Adrenal gland (tissue), 12 donors: Measurements from ENCODE around the gene DEDD2. TPM values are rescaled to one million over a fixed set of nuclear protein-coding genes. Genes with fewer than 3 reads are reported as not detected.

Source experiments
- DNase-seq, 7 donors: peaks; one replicate each; pipeline ENCODE4 v3.0.0-alpha.2; 2019 to 2020
- H3K27ac ChIP-seq, 5 donors: fragments of 200-600 bp; sonication (generic) in 4 of 5; 1 replicate in 3 of 5; 2 replicates in 2 of 5; pipeline versions ENCODE4 v1.5.1 to v1.8.0; 2016 to 2020; ENCODE audit warnings: mild to moderate bottlenecking in 1 of 5
- H3K27me3 ChIP-seq: fragments of 200-600 bp; 2 replicates; pipeline ENCODE4 v1.8.0; 2021
- H3K36me3 ChIP-seq, 2 donors: fragments of 200-600 bp; replicated peaks in 1 of 2; 1 replicate in 1 of 2; 2 replicates in 1 of 2; pipeline versions ENCODE4 v1.5.1 to v1.8.0; 2018 to 2022
- H3K4me1 ChIP-seq, 2 donors: fragments of 200-600 bp; replicated peaks in 1 of 2; 1 replicate in 1 of 2; 2 replicates in 1 of 2; pipeline versions ENCODE4 v1.5.1 to v1.8.0; 2018 to 2021
- H3K4me3 ChIP-seq, 4 donors: fragments of 200-600 bp; sonication (generic) in 3 of 4; one replicate each; pipeline ENCODE4 v1.5.1; 2016 to 2018
- H3K9me3 ChIP-seq, 3 donors: fragments of 200-600 bp; sonication (generic) in 1 of 3; replicated peaks in 1 of 3; 1 replicate in 2 of 3; 2 replicates in 1 of 3; pipeline versions ENCODE4 v1.5.1 to v1.8.0; 2016 to 2021
- POLR2A ChIP-seq, 2 donors: fragments of 450-650 bp; IDR thresholded peaks; one replicate each; pipeline ENCODE4 v1.6.1; 2017; ENCODE audit warnings: antibody characterized with exemption in 2 of 2, mild to moderate bottlenecking in 2 of 2, moderate library complexity in 1 of 2
- WGBS, 4 donors: extraction: QIAGEN DNeasy Blood & Tissue Kit in 2 of 4; methylation state at CpG; one replicate each; pipeline versions ENCODE4 v1.1.5 to v1.1.7; 2013 to 2017; 5-methylcytosine and 5-hydroxymethylcytosine counted together
- intact Hi-C, 2 donors: fragments of 100-400 bp; cut with DNase I; formaldehyde crosslinking; loops; one replicate each; pipeline versions ENCODE4 v1.14.1 to v1.15.0; 2022 to 2023
- polyA plus RNA-seq, 3 donors: library from polyadenylated mRNA; stranded (reverse); fragments of 200-250 nt in 2 of 3; fragments of 350-450 nt in 1 of 3; fragmentation: Illumina TruSeq in 1 of 3; extraction: RNeasy Lipid Tissue Mini Kit (QIAGEN cat#74804) in 1 of 3; gene quantifications; one replicate each; pipeline ENCODE4 v1.2.3, GENCODE V29; 2013 to 2014
- total RNA-seq, 9 donors: library from RNA; depleted of rRNA in 4 of 9; stranded (reverse); fragments of >200 nt in 4 of 9; fragments of 120-200 nt in 1 of 9; fragmentation: NEBNext Ultra II Directional in 1 of 9; extraction: Animal tissue kit (Norgen Biotek cat#: 25700) in 1 of 9; gene quantifications; one replicate each; pipeline versions ENCODE4 v1.1.0 to v1.2.4, GENCODE V29; 2013 to 2023
- TF ChIP-seq, protein P1 (sequence below), 6 experiments: fragments of 450-650 bp in 4 of 6; fragments of 200-600 bp in 2 of 6; sonication (generic) in 1 of 6; IDR thresholded peaks; 1 replicate in 5 of 6; 2 replicates in 1 of 6; pipeline versions ENCODE4 v1.5.1 to v1.8.0; 2016 to 2021; ENCODE audit warnings: antibody characterized with exemption in 6 of 6, mild to moderate bottlenecking in 2 of 6, moderate library complexity in 1 of 6
- donor health status: healthy with polysubstance abuse.
- donor health status: Bipolar disorder and iron deficiency.
- donor health status: DM: yes; HTN: yes; CAD: no.
- donor health status: DM: no; HTN: no; CAD: no.
- donor health status: DM: no; HTN: no; CAD: no.
- donor health status: DM: yes; HTN: yes; CAD: no.

DEDD2 gene
- total and polyA plus RNA-seq, 12 donors: 26.0 to 54.8 (median 31.5) TPM

DNA sequence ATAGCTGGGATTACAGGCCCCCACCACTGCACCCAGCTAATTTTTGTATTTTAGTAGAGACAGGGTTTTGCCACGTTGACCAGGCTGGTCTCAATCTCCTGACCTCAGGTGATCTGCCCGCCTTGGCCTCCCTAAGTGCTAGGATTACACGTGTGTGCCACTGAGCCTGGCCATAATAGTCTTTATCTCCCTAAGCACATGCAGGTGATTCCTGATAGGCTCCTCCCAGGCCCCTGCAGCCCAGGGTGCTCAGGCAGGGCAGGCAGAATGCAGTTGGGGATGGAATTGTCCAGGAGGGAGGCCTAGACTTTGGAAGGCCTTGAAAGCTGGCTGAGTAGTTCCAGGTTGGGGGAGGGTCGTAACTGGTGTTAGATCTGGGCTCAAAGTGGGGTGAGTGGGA, 11.2 kb upstream of the DEDD2 start:
- Histone ChIP-seq H3K27ac (no peak overlapping the region), H3K4me1 (peaks cover 3 to 9% of the 10 kb centered on the region in 2 donors), H3K4me3 (no peak overlapping the region), H3K36me3 (peaks cover 0 to 85% of the 10 kb centered on the region in 2 donors), H3K27me3 (no peaks in the 10 kb centered on the region), H3K9me3 (no peaks in the 10 kb centered on the region)
- intact Hi-C loops: no loop called here
- no peak for DNase-seq
- TF ChIP-seq, protein P1, sequence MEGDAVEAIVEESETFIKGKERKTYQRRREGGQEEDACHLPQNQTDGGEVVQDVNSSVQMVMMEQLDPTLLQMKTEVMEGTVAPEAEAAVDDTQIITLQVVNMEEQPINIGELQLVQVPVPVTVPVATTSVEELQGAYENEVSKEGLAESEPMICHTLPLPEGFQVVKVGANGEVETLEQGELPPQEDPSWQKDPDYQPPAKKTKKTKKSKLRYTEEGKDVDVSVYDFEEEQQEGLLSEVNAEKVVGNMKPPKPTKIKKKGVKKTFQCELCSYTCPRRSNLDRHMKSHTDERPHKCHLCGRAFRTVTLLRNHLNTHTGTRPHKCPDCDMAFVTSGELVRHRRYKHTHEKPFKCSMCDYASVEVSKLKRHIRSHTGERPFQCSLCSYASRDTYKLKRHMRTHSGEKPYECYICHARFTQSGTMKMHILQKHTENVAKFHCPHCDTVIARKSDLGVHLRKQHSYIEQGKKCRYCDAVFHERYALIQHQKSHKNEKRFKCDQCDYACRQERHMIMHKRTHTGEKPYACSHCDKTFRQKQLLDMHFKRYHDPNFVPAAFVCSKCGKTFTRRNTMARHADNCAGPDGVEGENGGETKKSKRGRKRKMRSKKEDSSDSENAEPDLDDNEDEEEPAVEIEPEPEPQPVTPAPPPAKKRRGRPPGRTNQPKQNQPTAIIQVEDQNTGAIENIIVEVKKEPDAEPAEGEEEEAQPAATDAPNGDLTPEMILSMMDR (IDR thresholded peaks at IDR 0.05): no peak
- TF ChIP-seq POLR2A (IDR thresholded peaks at IDR 0.05): no peak
- 69 to 83% (median 75%) methylated on average over 4 of the region's 4 CpGs for WGBS, 4 donors

DNA sequence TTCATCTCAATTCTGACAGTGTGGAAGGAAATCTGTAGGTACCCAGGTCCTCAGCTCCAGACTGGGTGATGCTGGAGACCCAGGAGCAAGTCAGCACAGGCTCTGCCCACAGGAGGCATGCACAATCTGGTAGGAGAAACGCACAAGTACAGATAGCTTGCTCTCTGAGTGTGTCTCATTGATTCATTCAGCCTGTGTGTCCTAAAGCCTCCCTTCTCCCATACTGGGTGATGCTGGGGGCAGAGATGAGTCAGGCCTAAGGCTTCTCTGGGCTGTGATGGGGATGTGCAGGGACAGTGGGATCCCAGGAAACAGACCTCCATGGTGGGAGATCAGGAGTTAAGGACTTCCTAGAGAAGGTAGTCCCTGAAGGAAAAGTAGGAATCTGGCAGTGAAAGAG, 9.4 kb upstream of the DEDD2 start:
- peaks cover 0 to 8% of the 10 kb centered on the region in 2 donors for H3K4me1 ChIP-seq
- intact Hi-C loops: no loop called here
- 75 to 100% (median 82%) methylated on average over 1 of the region's 1 CpG for WGBS, 4 donors
- H3K4me3 ChIP-seq: no peak overlapping the region
- no peak for TF ChIP-seq POLR2A (IDR thresholded peaks at IDR 0.05)
- TF ChIP-seq, protein P1 (IDR thresholded peaks at IDR 0.05): no peak
- peaks cover 0 to 68% of the 10 kb centered on the region in 2 donors for H3K36me3 ChIP-seq
- H3K27ac ChIP-seq: no peak overlapping the region
- H3K9me3 ChIP-seq: no peaks in the 10 kb centered on the region
- no peaks in the 10 kb centered on the region for H3K27me3 ChIP-seq
- DNase-seq: no peak

DNA sequence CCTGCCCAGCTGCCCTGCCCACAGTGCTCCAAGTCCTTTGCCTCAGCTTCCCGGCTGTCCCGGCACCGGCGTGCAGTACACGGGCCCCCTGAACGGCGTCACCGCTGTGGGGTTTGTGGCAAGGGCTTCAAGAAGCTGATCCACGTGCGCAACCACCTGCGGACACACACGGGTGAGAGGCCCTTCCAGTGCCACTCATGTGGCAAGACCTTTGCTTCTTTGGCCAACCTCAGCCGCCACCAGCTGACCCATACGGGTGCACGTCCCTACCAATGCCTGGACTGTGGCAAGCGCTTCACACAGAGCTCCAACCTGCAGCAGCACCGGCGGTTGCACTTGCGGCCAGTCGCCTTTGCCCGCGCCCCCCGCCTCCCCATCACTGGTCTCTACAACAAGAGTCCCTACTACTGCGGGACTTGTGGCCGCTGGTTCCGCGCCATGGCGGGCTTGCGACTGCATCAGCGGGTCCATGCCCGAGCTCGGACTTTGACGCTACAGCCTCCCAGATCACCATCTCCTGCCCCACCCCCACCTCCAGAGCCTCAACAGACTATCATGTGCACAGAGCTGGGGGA, 8.3 kb upstream of the DEDD2 start:
- intact Hi-C loops: no loop called here
- no peaks in the 10 kb centered on the region for H3K9me3 ChIP-seq
- H3K4me3 ChIP-seq: no peak overlapping the region
- DNase-seq: no peak
- no peak overlapping the region for H3K27ac ChIP-seq
- H3K4me1 ChIP-seq: peaks cover 3 to 18% of the 10 kb centered on the region in 2 donors
- no peaks in the 10 kb centered on the region for H3K27me3 ChIP-seq
- TF ChIP-seq, protein P1 (IDR thresholded peaks at IDR 0.05): no peak
- no peak for TF ChIP-seq POLR2A (IDR thresholded peaks at IDR 0.05)
- 95 to 96% (median 95%) methylated on average over 10 to 33 of the region's 33 CpGs for WGBS, 4 donors
- H3K36me3 ChIP-seq: peaks cover 0 to 57% of the 10 kb centered on the region in 2 donors

- Histone ChIP-seq H3K9me3 (no peaks in the 10 kb centered on the region), H3K36me3 (peaks cover 0 to 52% of the 10 kb centered on the region in 2 donors), H3K4me1 (peaks cover 5 to 21% of the 10 kb centered on the region in 2 donors), H3K27me3 (no peaks in the 10 kb centered on the region), H3K27ac (no peak overlapping the region), H3K4me3 (no peak overlapping the region)
- 93 to 96% (median 95%) methylated on average over 27 to 37 of the region's 37 CpGs for WGBS, 4 donors
- no peak for TF ChIP-seq POLR2A (IDR thresholded peaks at IDR 0.05)
- TF ChIP-seq, protein P1 (IDR thresholded peaks at IDR 0.05): no peak
- intact Hi-C loops: no loop called here
- DNase-seq: no peak
Observed at GRCh38 chr19:42224940-42225717, 7.7 kb upstream of the DEDD2 start.
